ENCODE data around the gene EPPIN.

DNA sequence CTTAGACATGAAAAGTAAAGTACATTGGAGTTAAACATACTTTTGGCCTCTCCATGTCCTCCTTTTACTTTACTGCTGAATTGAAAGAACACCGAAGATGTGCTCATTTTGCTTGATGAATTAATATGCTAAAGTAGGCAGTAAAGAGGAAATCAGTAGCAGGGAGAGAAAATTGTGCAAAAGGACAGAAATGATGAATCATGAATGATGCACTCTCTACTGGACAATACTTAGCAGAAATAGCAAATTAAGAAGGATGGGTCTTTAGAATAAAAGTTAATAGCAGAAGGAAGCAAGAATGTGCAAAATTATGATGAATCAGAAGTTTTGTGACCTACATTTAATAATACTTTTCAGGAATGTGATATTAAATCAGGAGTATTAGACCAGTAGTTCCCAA lies 23.4 kb downstream of the EPPIN start:
- TF ChIP-seq EZH2 (IDR thresholded peaks at IDR 0.05), result no peak
- no peak for TF ChIP-seq POLR2AphosphoS5 (IDR thresholded peaks at IDR 0.05; ENCODE audit: borderline replicate concordance, low read depth, low read length)
